HG03558 (cell line): Measurements from ENCODE around the gene E2F2.

Source experiments
- ATAC-seq: cut with Tn5 transposase; IDR thresholded peaks from one replicate; pipeline ENCODE4 v1.9.1; 2021; ENCODE audit warnings: moderate number of reproducible peaks; ENCODE audit not compliant: unreplicated experiment; ENCODE audit errors: extremely low read depth

The E2F2 gene

GRCh38 chr1:23489842-23490241 is 41.2 kb downstream of the E2F2 start:
- no peak for ATAC-seq

GRCh38 chr1:23485002-23485332 is 46.1 kb downstream of the E2F2 start:
- ATAC-seq = no peak

- no peak for ATAC-seq
Observed at GRCh38 chr1:23484253-23485001, 46.6 kb downstream of the E2F2 start.

- no peak for ATAC-seq
Observed at GRCh38 chr1:23483321-23484252, 47.4 kb downstream of the E2F2 start, which contains the start of gene ASAP3. ASAP3 (minus strand) TSS chr1:23484179; CDS start chr1:23484133, 46 bp downstream.

GRCh38 chr1:23481904-23482303 is 49.1 kb downstream of the E2F2 start:
- ATAC-seq = no peak

- ATAC-seq = no peak
Observed at GRCh38 chr1:23481026-23481597, 49.9 kb downstream of the E2F2 start.

- no peak for ATAC-seq
Observed at GRCh38 chr1:23480187-23481025, 50.6 kb downstream of the E2F2 start.

GRCh38 chr1:23479666-23479941 is 51.4 kb downstream of the E2F2 start:
- no peak for ATAC-seq

- no peak for ATAC-seq
Observed at GRCh38 chr1:23478896-23479665, 52.0 kb downstream of the E2F2 start.

- ATAC-seq = no peak
Observed at GRCh38 chr1:23477359-23478144, 53.5 kb downstream of the E2F2 start.

GRCh38 chr1:23475641-23476040 is 55.4 kb downstream of the E2F2 start:
- ATAC-seq = no peak

GRCh38 chr1:23475134-23475628 is 55.9 kb downstream of the E2F2 start:
- ATAC-seq = no peak

- ATAC-seq = no peak
Observed at GRCh38 chr1:23473037-23473800, 57.8 kb downstream of the E2F2 start.

GRCh38 chr1:23472351-23473036 is 58.5 kb downstream of the E2F2 start:
- no peak for ATAC-seq

GRCh38 chr1:23471473-23472075 is 59.5 kb downstream of the E2F2 start:
- no peak for ATAC-seq

GRCh38 chr1:23470282-23471070 is 60.6 kb downstream of the E2F2 start:
- no peak for ATAC-seq
